Islet of Langerhans (tissue), 1 donor: ENCODE data around the gene FBN2.
"Not testable (repeated sequence)": the region's sequence is repeated elsewhere in the genome, so short reads cannot be mapped to it uniquely, and the experiment has no call there.

ENCODE experiments used
- FAIRE-seq: peaks from one replicate; lab custom pipeline; 2011; peaks lifted over from hg19 to GRCh38; lab: Jason Lieb, UNC

FBN2 gene

DNA sequence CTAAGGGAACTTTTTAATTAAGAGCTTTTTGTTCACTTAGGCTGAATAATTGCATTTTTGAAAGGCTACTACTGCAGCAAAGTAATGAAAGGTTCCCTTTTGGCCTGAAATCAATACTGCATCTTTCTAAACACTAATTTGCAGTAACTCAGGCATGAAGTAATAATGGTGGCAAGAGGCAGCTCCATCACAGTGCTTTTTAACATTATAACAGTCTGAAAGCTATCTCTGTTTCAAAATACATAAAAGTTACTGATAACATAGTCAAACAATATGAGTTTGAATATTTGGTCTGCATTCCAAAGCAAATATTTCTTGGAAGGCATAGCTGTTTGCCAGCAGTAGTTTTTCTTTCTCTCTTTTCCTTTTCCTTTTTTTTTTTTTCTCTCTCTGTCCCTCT is 113.4 kb downstream of the FBN2 start:
- FAIRE-seq, result no peak

DNA sequence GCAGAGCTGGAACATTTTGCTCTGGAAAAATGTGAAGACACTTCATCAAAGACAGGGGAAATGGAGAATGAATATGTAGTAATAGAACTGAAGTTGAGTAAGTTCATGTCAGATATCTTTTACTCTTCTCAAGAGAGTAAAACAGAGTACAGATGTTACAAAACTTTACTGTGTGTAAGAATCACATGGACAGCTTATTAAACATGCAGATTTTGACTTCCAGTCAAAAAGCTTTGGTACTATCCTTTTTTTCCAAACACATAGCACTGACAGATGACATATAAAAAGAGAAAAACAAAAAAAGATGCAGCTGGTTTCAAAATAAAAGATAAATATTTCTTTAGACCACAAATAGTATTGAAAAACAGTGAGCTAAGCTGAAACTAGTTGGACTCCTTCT is 115.4 kb downstream of the FBN2 start:
- FAIRE-seq, result no peak

DNA sequence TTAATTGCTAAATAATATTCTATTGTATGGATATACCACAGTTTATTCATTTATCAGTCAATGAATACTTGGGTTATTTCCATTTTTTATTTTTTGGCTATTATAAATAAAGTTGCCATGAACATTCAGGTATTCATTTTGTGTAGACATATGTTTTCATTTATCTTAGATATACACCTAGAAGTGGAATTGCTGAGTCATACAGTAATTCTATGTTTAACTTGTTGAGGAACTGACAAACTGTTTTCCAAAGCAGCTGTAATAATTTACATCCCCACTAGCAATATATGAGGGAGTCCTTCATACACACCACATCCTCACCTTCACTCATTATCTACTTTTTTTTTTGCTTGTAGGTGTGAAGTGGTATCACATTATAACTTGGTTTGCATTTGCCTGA is 123.6 kb downstream of the FBN2 start:
- FAIRE-seq, result no peak

DNA sequence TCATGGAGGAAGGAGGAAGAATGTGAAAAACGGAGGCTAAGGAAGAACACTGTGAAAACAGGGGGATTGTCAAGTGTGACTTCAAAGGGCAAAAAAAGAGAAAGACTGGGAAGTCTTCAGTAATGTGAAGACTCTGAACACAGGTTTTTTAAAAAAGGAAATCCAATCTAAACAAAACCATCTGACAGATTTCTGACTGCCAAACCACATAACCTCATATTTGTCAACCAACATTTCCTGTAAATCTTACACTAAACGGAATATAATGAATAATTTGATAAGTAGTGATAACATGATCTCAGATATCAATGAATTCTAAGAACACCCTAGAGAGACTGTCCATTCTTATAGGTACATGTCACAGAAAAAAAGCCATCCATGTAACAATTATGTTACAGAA is 124.7 kb downstream of the FBN2 start:
- FAIRE-seq, result no peak

DNA sequence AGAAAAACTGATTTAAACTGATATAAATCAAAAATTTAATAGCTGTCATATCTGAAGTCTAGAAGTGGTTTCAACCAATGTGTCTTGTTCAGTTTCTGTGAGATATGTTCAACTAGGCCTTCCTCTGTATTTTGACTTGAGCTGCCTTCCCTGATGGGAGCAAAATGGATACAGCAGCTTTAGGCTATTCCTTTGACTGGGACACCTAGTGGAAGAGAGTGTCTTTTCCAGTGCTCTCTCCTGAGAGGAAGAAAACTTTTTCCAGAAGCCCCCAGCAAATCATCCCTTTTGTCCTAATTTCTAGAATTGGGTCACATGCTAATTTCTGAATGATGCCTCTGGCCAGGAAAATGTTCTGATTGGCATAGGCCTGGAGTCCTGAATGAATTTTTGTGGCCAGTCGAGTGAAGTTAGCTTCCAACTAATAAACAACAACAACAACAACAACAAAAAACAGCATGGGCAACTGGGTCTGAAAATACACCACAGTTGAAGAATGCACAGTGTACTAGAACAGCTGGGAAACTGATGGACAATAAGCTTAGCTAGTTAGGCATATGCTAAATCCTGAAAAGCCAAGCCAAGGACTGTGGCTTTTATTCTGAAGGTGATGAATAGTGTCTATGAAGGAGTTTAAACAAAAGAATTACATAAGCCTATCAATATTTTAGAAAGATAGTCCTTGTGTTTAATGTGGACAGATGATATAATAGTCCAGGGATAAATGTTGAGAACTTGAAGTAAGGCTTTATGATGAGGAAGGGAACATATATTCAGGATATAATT is 125.7 kb downstream of the FBN2 start:
- FAIRE-seq, result no peak

DNA sequence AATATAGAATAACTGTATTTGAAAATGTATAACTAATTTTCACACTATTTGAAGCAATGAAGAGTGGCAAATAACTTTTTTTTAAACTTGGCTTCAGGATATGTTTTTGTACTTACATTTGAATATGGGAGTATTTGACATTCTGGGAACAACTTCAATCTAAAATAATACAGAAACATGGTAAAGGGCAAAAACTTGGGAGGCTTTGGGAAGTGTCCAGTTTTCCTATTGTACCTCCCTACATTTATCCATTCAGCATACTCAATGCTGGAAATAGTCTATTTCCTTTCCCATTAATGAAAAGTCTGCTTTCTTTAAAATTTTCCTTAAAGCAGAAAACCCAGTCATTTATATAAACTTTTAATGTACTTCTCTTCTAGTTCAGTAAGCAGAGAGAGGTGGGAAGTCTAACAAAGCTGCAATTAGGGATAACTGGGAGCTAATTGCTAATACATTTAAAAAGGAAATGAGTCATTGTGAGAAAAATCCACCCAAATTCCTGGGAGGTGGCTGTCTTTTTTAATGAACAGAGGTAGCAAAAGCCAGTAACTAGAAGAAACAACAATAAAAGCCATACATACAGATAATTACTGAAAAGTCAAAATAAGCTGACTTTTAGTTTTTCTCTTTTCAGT is 128.8 kb downstream of the FBN2 start:
- no peak for FAIRE-seq

DNA sequence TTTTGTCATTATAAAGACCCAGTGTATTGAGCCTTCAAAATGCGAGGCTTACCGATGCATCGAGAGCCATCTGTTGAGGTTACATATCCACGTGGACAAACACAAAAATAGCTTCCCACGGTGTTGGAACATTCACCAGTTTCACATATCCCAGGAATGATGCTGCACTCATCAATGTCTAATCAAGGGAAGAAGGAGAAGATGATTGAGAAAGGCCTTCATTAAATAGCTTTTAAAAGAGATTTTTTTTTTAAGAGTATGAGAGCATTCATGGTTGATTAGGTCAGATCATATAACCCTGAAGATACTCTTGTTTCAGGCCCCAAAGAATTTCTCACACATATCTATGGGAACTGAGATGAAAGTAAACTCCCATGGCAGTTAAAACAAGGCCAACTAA is 129.4 kb downstream of the FBN2 start:
- no peak for FAIRE-seq

DNA sequence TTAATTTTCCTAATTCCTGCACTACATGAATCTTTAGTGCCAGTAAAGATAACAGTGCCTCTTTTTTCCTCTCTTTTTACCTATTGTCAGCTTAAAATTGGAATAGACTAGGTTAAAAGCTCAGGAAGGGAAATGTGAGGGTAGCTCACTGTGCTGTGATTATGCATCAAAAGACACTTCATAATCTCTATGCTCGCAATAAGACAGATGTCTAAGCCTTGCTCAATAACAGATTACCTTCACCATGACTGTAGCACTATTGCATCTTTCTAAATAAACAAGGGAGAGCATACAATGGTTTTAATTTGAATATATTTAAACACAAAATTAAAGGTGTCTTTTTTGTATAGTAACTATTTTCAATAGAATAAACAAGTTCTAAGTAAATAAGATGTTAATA is 130.1 kb downstream of the FBN2 start:
- no peak for FAIRE-seq

DNA sequence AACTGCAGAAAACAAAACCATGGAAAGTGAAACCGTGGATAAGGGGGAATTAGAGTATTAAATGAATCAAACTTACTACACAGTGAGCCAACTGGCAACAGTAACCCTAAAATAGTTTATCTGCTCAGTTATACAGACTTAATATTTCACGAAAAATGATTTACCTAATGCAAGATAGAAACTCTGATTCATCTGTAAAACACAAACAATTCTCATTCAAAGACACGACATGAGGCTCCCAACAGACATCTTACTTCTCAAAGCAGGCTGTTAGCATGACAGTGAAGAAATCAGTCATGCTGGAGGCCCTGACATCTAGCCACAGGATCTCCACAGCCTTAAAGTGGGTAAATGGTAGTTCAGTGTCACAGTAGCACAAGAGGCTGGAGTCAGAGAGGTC is 131.2 kb downstream of the FBN2 start:
- FAIRE-seq, result no peak

DNA sequence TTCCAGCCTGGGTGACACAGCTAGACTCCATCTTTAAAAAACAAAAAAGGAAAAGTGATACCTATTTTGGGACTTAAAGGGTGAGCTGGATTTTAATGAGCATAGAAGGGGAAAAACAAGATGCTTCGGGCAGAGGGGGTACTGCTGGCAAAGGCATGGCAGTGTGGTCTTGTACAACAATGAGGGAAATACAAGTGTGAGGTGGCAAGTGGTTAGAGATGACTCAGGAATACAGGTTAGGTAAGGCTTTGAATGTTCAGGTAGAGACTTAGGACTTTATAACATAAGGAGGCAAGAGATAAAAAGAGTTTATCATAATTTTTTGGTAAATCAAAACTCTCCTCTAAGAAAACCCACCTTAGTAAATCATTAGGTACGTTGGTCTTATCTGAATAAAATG is 132.9 kb downstream of the FBN2 start:
- FAIRE-seq, result no peak

DNA sequence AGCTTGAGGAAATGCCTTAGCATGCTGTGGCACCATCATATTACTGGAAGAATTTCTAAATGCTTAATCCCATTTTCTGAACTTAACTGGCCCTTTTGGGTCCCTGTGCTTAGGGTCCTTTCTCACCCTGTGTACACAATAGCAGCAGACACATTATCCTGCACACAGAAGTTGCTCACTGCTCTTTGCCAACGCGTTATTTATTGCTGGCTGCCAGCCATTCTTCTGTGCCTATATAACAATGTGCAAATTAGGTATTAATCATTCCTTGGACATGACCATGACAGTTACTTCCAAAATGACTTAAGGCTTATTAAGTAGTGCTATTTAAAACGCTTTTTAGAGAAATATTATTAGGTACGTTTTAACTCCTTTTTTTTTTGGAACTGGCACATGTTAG is 134.7 kb downstream of the FBN2 start:
- no peak for FAIRE-seq

DNA sequence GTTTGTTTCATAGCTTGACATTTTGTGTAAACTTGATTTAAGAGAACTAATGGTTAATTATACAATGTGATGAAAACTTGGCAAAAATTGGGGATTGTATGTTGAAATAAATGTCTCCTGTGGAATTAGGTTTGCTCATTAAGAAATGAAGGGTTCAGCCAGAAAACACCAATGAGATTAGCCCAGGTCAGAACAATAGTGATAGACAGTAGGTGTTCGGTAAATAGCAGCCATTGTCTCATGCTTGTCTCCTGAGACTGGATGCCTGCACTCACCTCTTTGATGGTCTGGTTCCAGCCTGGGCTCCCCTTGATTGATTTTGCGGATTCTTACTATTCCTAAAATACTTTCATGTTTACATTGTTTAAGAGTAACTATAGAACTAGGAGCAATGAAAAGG is 135.5 kb downstream of the FBN2 start:
- FAIRE-seq, result no peak

DNA sequence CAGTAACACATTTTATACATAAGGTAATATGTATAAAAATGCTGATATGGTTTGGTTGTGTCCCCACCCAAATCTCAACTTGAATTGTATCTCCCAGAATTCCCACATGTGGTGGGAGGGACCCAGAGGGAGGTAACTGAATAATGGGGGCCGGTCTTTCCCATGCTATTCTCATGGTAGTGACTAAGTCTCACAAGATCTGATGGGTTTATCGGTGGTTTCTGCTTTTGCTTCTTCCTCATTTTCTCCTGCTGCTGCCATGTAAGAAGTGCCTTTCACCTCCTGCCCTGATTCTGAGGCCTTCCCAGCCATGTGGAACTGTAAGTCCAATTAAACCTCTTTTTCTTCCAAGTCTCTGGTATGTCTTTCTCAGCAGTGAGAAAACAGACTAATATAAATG is 137.3 kb downstream of the FBN2 start:
- not testable (repeated sequence) for FAIRE-seq

DNA sequence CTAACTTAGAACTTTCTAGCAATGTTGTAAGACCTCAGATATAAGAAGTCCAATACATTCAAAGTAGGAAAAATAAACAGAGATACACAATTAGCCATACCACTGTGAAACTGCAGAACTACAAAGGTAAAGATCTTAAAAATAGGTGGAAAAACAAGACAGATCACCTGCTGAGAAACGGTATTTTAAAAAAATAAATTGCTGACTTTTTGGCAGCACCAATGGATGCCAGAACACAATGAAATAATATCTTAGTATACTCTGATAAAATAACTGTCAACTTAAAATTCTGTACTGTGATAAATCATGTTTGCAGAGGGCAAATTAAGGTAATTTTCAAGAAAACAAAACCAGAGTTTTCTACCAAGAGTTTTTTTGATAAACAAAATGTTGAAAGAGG is 138.9 kb downstream of the FBN2 start:
- no peak for FAIRE-seq

DNA sequence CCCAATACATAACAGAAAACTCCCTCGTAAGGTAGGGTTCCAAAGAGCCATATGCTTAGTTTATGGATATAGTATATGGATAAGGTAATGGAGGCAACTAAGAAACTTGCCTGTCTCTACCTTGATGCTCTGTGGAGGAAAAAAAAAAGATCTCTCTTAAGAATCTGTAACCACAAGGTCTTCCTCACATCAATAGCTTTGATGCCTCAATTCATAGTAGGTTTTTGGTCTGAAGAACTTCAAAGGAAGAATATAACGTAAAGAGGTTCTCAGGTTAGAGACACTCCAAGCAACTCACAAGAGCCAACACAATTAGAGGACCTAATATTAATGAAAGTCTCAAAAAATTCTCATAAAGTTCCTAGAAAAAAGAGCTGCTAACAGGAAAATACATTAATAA is 140.2 kb downstream of the FBN2 start:
- FAIRE-seq, result no peak

DNA sequence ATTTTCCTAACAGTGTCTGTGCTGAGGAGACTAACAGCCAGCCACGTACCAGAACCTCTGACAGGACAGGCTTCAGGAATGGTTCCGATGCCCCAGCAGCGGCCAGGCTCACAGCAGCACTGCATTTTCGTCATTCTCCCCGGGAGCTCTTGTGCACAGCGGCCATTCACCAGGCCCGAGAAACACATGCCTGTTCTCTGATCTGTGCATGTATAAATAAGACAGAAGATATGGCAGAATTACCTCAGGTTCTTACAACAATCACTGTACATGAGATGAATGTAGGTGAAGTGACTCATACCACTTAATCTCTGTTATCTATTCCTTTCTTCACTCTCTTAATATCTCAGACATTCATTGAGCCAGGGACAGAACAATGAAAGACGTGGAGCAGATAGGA is 143.0 kb downstream of the FBN2 start:
- no peak for FAIRE-seq

DNA sequence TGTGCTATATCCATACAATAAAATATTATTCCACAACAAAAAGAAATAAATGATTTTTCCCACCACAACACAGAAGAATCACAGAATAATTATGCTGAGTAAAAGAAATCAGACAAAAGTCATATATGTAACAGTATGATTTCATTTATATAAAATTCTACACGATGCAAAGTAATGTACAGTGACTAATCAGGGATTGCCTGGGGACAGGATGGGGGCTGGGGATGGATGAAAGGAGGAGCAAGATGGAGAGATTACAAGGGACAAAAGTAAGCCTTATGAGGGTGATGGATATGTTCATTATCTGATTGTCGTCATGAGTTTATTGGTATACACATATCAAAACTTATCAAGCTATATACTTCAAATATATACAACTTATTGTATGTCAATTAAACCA is 154.0 kb downstream of the FBN2 start:
- FAIRE-seq, result no peak

DNA sequence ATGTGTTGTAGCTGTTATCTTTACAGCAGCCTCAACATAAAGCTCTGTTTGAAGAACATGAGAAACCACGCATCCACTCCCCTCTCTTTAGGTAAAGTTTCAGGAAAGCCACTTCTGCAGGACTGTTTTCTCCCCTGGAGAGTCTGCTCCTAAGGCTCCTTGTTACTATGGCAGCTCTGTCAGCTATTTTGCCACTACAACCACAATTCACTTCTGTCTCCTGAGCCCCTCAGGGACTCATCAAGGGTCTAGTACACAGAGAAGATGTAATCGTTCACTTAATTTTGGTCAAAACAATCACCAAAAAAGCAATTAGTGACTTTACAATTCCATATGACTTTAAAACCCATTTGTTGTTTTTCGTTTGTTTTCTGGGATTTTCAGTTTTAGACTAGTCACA is 157.7 kb downstream of the FBN2 start:
- no peak for FAIRE-seq

DNA sequence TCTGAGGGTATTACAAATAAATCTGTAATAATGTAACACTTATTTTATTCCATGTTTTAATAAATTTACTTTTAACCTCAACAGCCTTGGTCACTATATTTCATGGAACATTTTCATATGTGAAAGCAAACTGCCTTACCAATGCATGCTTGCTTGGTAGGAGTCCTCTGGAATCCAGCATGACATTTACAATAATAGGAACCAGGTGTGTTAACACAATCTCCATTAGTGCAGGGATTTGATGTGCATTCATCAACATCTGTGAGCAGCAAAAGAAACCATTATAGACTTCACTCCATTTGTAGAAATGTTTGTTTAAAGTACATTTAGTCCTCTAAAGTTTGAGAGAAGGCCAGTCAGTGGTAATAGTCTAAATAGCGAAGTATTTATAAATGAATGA is 159.4 kb downstream of the FBN2 start:
- no peak for FAIRE-seq

DNA sequence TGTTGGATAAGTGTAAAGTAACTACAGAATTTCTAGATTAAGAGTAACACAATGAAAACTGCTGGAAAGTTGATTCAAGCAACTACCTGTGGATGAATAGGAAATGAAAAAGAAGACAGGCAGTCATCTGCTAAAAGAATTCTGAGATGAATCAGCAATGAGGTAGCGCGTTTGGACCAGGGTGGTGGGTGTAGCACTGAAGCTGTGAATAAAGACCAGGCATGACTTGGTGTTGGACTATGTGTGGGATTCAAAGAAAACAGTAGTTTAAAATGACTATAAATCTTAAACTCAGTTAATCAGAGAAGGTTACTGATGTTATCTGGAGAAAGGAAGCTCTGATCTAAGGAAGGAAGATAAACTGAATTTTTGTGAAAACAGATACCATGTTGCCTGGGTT is 159.8 kb downstream of the FBN2 start:
- FAIRE-seq, result no peak

DNA sequence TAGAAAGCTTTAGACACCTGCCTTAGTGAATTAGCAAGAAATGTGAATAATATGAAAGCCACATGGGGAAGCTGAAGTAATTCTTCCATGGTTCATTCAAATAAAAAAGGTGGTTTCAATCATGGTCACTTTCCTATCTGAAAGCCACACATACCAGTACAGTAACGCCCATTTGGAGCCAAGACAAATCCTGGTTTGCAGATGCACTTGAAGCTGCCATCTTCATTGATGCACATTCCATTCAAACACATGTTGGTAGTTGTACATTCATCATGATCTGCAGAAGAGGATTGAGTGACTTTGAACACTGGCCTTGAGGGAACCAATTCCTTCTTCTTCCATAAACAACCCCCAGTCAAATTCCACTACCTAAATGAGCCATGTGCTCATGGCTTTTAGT is 161.5 kb downstream of the FBN2 start:
- FAIRE-seq, result no peak

DNA sequence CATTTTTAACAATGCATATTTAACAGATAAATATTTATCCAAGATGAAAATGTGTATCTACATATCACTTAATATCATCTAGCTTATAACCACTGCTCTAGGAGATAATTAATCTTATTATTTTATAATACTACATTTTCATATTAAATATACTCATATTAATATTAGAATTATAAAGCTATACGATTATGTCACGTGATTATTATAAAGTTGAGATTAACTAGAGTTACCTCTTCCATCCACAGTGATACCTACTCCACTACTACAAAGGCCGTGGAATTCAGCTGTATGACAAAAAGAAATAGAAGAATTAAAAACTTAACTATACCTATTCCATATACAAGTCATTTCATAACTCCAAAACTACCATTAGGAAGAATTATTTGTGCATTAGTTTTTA is 171.9 kb downstream of the FBN2 start:
- FAIRE-seq, result no peak

DNA sequence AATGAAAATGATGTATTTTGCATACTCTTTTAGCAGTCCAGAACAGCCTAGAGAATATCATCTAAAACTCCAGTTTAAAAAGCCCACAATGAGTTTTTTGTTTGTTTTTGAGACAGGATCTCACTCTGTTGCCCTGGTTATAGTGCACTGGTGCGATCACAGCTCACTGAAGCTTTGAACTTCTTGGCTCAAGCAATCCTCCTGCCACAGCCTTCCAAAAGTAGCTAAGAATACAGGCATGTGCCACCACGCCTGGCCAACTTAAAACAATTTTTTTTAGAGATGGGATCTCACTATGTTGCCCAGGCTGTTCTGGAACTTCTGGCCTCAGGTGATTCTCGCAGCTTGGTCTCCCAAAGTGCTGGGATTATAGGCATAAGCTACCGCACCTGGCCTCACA is 175.7 kb downstream of the FBN2 start:
- no peak for FAIRE-seq

DNA sequence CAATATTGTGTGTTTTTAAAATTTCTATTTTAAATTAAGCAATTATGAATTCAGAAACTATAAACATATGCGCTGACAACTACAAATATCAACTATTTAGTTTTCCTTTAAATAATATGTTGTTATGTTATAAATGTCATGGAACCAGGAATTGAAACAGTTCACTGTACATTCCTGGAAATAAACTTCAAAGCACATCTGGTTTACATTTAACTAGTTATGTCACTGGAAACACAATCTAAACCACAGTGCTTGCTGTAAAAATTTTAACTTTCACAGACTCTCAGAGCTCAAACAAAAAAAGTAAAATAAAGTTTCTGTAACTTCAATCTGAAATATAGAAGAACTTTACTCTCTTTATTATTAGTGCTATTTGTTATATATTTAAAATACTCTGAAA is 179.2 kb downstream of the FBN2 start:
- FAIRE-seq, result no peak
